Body of pancreas (tissue), 4 donors: ENCODE measurements around the gene ING2. TPM values are rescaled to one million over a fixed set of nuclear protein-coding genes. Genes with fewer than 3 reads are reported as not detected.

Experiments used
- ATAC-seq: fragments of 150-250 bp; one replicate; pipeline ENCODE4 v1.9.1; 2016
- DNase-seq, 4 donors: peaks; one replicate each; pipeline ENCODE4 v3.0.0-alpha.2; 2019
- H3K27ac ChIP-seq, 4 donors: fragments of 200-600 bp; sonication (generic); 1 replicate in 3 of 4; 2 replicates in 1 of 4; pipeline versions ENCODE4 v1.5.1 to v1.6.1; 2016 to 2019; ENCODE audit warnings: mild to moderate bottlenecking in 1 of 4, mixed read lengths in 1 of 4, moderate library complexity in 1 of 4
- H3K27me3 ChIP-seq, 2 donors: fragments of 200-600 bp; sonication (generic); one replicate each; pipeline ENCODE4 v1.6.0; 2016; ENCODE audit warnings: mild to moderate bottlenecking in 1 of 2
- H3K36me3 ChIP-seq, 2 donors: fragments of 200-600 bp; sonication (generic); replicated peaks in 1 of 2; 2 replicates each; pipeline ENCODE4 v1.5.1; 2016; ENCODE audit warnings: low read depth in 2 of 2; ENCODE audit not compliant: insufficient read depth in 1 of 2
- H3K4me1 ChIP-seq: fragments of 200-600 bp; sonication (generic); one replicate; pipeline ENCODE4 v1.6.0; 2016
- H3K4me3 ChIP-seq, 2 donors: fragments of 200-600 bp; sonication (generic); 1 replicate in 1 of 2; 2 replicates in 1 of 2; pipeline ENCODE4 v1.5.1; 2016 to 2019
- H3K9me3 ChIP-seq, 3 donors: fragments of 200-600 bp; sonication (generic); 1 replicate in 2 of 3; 2 replicates in 1 of 3; pipeline ENCODE4 v1.5.1; 2016
- CTCF ChIP-seq, 7 experiments: fragments of 450-650 bp in 4 of 7; fragments of 200-600 bp in 3 of 7; sonication (generic) in 3 of 7; IDR thresholded peaks; one replicate each; pipeline ENCODE4 v1.5.1; 2016 to 2019; ENCODE audit warnings: antibody characterized with exemption in 7 of 7
- POLR2A ChIP-seq, 3 donors: fragments of 450-650 bp; IDR thresholded peaks; one replicate each; pipeline ENCODE4 v1.6.1; 2016; ENCODE audit warnings: antibody characterized with exemption in 3 of 3, mild to moderate bottlenecking in 2 of 3
- WGBS, 2 donors: methylation state at CpG; one replicate each; pipeline ENCODE4 v1.1.5; 2017; 5-methylcytosine and 5-hydroxymethylcytosine counted together
- intact Hi-C: fragments of 100-400 bp; cut with DNase I; formaldehyde crosslinking; loops from one replicate; pipeline ENCODE4 v1.15.1; 2023
- total RNA-seq, 2 donors: library from RNA; depleted of rRNA; stranded (reverse); fragments of >200 nt; gene quantifications; one replicate each; pipeline ENCODE4 v1.1.0, GENCODE V29; 2016

Gene ING2
- total RNA-seq, 2 donors from 2014 or later, result 3.6 to 14.5 TPM

GRCh38 chr4:183556947-183557346 lies 52.1 kb downstream of the ING2 start:
- Histone ChIP-seq H3K9me3 (no peaks in the 10 kb centered on the region), H3K27ac (no peak overlapping the region), H3K4me3 (no peak overlapping the region), H3K4me1 (no peaks in the 10 kb centered on the region), H3K36me3 (no peaks in the 10 kb centered on the region), H3K27me3 (no peaks in the 10 kb centered on the region)
- no peak for TF ChIP-seq POLR2A (IDR thresholded peaks at IDR 0.05)
- TF ChIP-seq CTCF (IDR thresholded peaks at IDR 0.05), result no peak
- 55 to 67% methylated on average over 2 to 3 of the region's 3 CpGs for WGBS, 2 donors
- DNase-seq (no peak), ATAC-seq (no peak)
- intact Hi-C loops, result no loop called here

DNA sequence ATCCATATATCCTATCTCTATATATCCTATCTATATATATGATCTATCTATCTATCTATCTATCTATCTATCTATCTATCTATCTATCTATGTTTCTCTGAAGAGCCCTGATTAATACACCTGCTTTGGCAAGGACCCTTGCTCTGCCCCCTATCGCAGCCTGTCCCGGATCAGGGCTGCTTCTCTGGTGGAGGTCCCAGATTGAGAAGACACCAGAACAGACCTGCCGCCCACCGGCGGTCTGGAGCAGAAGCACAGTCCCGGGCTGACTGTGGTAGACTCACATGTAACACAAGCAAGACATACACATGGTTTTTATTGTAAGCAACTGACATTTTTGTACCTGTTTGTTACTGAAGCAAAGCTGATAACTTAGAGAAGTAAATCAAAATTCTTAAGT lies 52.8 kb downstream of the ING2 start:
- Histone ChIP-seq H3K4me1 (no peaks in the 10 kb centered on the region), H3K9me3 (no peaks in the 10 kb centered on the region), H3K4me3 (no peak overlapping the region), H3K36me3 (no peaks in the 10 kb centered on the region), H3K27me3 (no peaks in the 10 kb centered on the region), H3K27ac (no peak overlapping the region)
- ATAC-seq, result no peak
- no peak for DNase-seq
- intact Hi-C loops, result no loop called here
- 93 to 97% methylated on average over 6 of the region's 6 CpGs for WGBS, 2 donors
- TF ChIP-seq CTCF (IDR thresholded peaks at IDR 0.05) (no peak), POLR2A (IDR thresholded peaks at IDR 0.05) (no peak)

DNA sequence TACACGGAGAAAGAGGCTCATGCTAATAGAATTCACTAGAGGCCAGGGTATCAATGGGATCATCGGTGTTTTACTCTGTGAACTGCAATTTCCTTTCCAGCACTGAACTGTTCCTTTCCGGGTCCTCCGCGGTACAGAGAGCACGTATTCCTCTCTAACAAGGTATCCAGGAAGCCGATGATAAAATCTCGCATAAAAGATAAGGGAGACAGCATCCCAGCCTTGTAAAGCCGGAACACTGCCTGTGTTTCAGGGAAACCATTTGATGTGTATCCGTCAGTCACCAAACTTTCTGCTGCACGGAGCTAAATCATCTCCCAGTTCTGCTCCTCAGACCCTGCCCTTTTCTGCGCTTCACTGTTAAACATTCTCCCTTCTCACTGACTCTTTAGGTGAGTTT lies 54.0 kb downstream of the ING2 start:
- ATAC-seq, result no peak
- no peak for TF ChIP-seq CTCF (IDR thresholded peaks at IDR 0.05)
- no peak for TF ChIP-seq POLR2A (IDR thresholded peaks at IDR 0.05)

DNA sequence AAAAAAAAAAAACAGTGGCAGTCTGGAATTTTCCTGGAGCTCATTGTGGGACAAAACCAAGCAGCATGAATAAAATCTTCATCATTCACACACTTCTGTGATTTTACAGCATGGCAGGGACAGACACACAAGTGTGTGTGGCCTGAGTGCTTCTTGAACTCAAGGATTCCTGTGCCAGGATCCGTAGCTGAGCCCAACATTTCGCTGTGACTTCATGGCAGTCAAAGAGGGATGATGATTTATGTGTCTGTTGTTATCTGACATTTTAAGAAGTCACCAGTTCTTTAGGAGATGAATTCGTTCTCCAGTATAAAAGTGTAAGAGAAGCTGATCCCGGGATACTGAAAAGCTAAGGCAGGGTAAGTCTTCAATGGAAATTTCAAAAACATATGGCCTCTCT lies 57.0 kb downstream of the ING2 start:
- Histone ChIP-seq H3K27ac (no peak overlapping the region), H3K4me1 (no peaks in the 10 kb centered on the region), H3K36me3 (no peaks in the 10 kb centered on the region), H3K9me3 (no peaks in the 10 kb centered on the region), H3K27me3 (no peaks in the 10 kb centered on the region), H3K4me3 (no peak overlapping the region)
- no peak for DNase-seq
- intact Hi-C loops, result no loop called here
- ATAC-seq, result no peak
- TF ChIP-seq POLR2A (IDR thresholded peaks at IDR 0.05), result no peak
- TF ChIP-seq CTCF (IDR thresholded peaks at IDR 0.05), result no peak
- 77 to 86% methylated on average over 4 of the region's 4 CpGs for WGBS, 2 donors

More for the DNA sequence above, 54.0 kb downstream of the ING2 start:
- WGBS, 2 donors, result 68 to 76% methylated on average over 12 of the region's 12 CpGs
- DNase-seq, result no peak
- H3K27me3 ChIP-seq, result no peaks in the 10 kb centered on the region
- intact Hi-C loops, result no loop called here
- H3K9me3 ChIP-seq, result no peaks in the 10 kb centered on the region
- H3K36me3 ChIP-seq, result no peaks in the 10 kb centered on the region
- no peak overlapping the region for H3K4me3 ChIP-seq
- no peak overlapping the region for H3K27ac ChIP-seq
- no peaks in the 10 kb centered on the region for H3K4me1 ChIP-seq

Other genes starting within 250 kb of the ING2 start
- gene CLDN22, start 184.8 kb upstream of the ING2 start, total RNA-seq, result not detected
- not detected for gene CLDN24, start 182.6 kb upstream of the ING2 start, total RNA-seq
- 10 to 100 TPM; 10.9 to 20.4 TPM for gene CDKN2AIP, start 60.4 kb upstream of the ING2 start, total RNA-seq
- gene RWDD4, start 154.1 kb downstream of the ING2 start, total RNA-seq, result 10 to 100 TPM; 15.2 to 23.3 TPM
- gene TRAPPC11, start 154.2 kb downstream of the ING2 start, total RNA-seq, result 100 to 1,000 TPM in 1 of 2 donors, 10 to 100 TPM in 1; 22.6 to 107 TPM